Neural cell (in vitro differentiated cells): ENCODE measurements around the gene SPATS2L. TPM values are rescaled to one million over a fixed set of nuclear protein-coding genes. Genes with fewer than 3 reads are reported as not detected.

ENCODE experiments used
- H2AFZ ChIP-seq: fragments of 200-600, 300-800 bp; sonication (generic), shearing (Covaris generic); 2 replicates; pipeline ENCODE4 v1.6.0; 2014; ENCODE audit warnings: low read depth, mild to moderate bottlenecking, antibody characterized with exemption, low read length, moderate library complexity
- H3F3A ChIP-seq: fragments of 200-600 bp; shearing (Covaris generic); 2 replicates; pipeline ENCODE4 v1.6.1; 2016; ENCODE audit warnings: mild to moderate bottlenecking, moderate library complexity, mixed read lengths, antibody characterized with exemption, low read length; ENCODE audit not compliant: insufficient read depth, poor library complexity, severe bottlenecking
- H3K27ac ChIP-seq: fragments of 200-600, 300-800 bp; sonication (generic), shearing (Covaris generic); 2 replicates; pipeline ENCODE4 v1.5.1; 2014; ENCODE audit warnings: mild to moderate bottlenecking, low read length, moderate library complexity
- H3K27me3 ChIP-seq: fragments of 300-800, 200-600 bp; sonication (generic), shearing (Covaris generic); 2 replicates; pipeline ENCODE4 v1.6.0; 2014; ENCODE audit warnings: mild to moderate bottlenecking, low read depth, low read length, moderate library complexity; ENCODE audit not compliant: insufficient read depth
- H3K36me3 ChIP-seq: fragments of 300-800, 200-600 bp; sonication (generic), shearing (Covaris generic); 2 replicates; pipeline ENCODE4 v1.5.1; 2014; ENCODE audit warnings: mild to moderate bottlenecking, antibody characterized with exemption, low read length, moderate library complexity; ENCODE audit not compliant: insufficient read depth
- H3K4me2 ChIP-seq: fragments of 300-800, 200-600 bp; sonication (generic), shearing (Covaris generic); 2 replicates; pipeline ENCODE4 v1.6.0; 2014; ENCODE audit warnings: mild to moderate bottlenecking, low read length
- H3K4me3 ChIP-seq: fragments of 300-800, 200-600 bp; sonication (generic), shearing (Covaris generic); 2 replicates; pipeline ENCODE4 v1.5.1; 2014; ENCODE audit warnings: mild to moderate bottlenecking, low read length, moderate library complexity
- H3K79me2 ChIP-seq: fragments of 200-600 bp; shearing (Covaris generic); replicated peaks from 2 replicates; pipeline ENCODE4 v1.6.0; 2014; ENCODE audit warnings: mild to moderate bottlenecking, low read length, moderate library complexity; ENCODE audit not compliant: insufficient read depth
- H3K9ac ChIP-seq: fragments of 300-800, 200-600 bp; sonication (generic), shearing (Covaris generic); 2 replicates; pipeline ENCODE4 v1.6.1; 2016; ENCODE audit warnings: mild to moderate bottlenecking, low read length, mixed read lengths
- H3K9me2 ChIP-seq: fragments of 200-600 bp; shearing (Covaris generic); 2 replicates; pipeline ENCODE4 v1.6.1; 2016; ENCODE audit warnings: mild to moderate bottlenecking, low read length, mixed read lengths; ENCODE audit not compliant: insufficient read depth
- H3K9me3 ChIP-seq: fragments of 200-600, 300-800 bp; sonication (generic), shearing (Covaris generic); 2 replicates; pipeline ENCODE4 v1.6.1; 2016; ENCODE audit warnings: mild to moderate bottlenecking, mixed run types, low read length, moderate library complexity, mixed read lengths
- H4K20me1 ChIP-seq: fragments of 200-600 bp; shearing (Covaris generic); 2 replicates; pipeline ENCODE4 v1.6.1; 2016; ENCODE audit warnings: mild to moderate bottlenecking, mixed run types; ENCODE audit not compliant: insufficient read depth
- CTCF ChIP-seq: fragments of 450-650 bp; IDR thresholded peaks from 2 replicates; pipeline ENCODE4 v1.5.1; 2014; ENCODE audit warnings: antibody characterized with exemption, mild to moderate bottlenecking, moderate library complexity; ENCODE audit not compliant: poor library complexity, severe bottlenecking
- EP300 ChIP-seq: fragments of 450-650 bp; conservative IDR thresholded peaks from 2 replicates; pipeline ENCODE4 v1.6.1; 2014; ENCODE audit warnings: antibody characterized with exemption, mild to moderate bottlenecking, moderate library complexity; ENCODE audit not compliant: poor library complexity, severe bottlenecking
- EZH2 ChIP-seq: fragments of 200-600, 300-800 bp; shearing (Covaris generic), sonication (generic); IDR thresholded peaks from 2 replicates; pipeline ENCODE4 v1.6.1; 2014; ENCODE audit warnings: antibody characterized with exemption, low read length, borderline replicate concordance, mild to moderate bottlenecking; ENCODE audit not compliant: insufficient read depth, poor library complexity, severe bottlenecking
- MXI1 ChIP-seq: fragments of 450-650 bp; conservative IDR thresholded peaks from 2 replicates; pipeline ENCODE4 v1.6.1; 2014; ENCODE audit warnings: antibody characterized with exemption, mild to moderate bottlenecking; ENCODE audit not compliant: poor library complexity, severe bottlenecking
- POLR2AphosphoS5 ChIP-seq: IDR thresholded peaks from 2 replicates; pipeline ENCODE4 v1.6.1; 2012
- RAD21 ChIP-seq: fragments of 450-650 bp; conservative IDR thresholded peaks from 2 replicates; pipeline ENCODE4 v1.6.1; 2014; ENCODE audit warnings: antibody characterized with exemption, mild to moderate bottlenecking, moderate library complexity
- REST ChIP-seq: IDR thresholded peaks from 2 replicates; pipeline ENCODE4 v1.6.1; 2012; ENCODE audit warnings: borderline replicate concordance
- SMC3 ChIP-seq: fragments of 450-650 bp; conservative IDR thresholded peaks from 2 replicates; pipeline ENCODE4 v1.6.1; 2014; ENCODE audit warnings: antibody characterized with exemption, mild to moderate bottlenecking, moderate library complexity; ENCODE audit not compliant: poor library complexity
- TAF1 ChIP-seq: IDR thresholded peaks from 2 replicates; pipeline ENCODE4 v1.6.1; 2012; ENCODE audit warnings: low read depth
- polyA plus RNA-seq: library from polyadenylated mRNA; depleted of rRNA; stranded (reverse); fragments of >200 nt; gene quantifications from 2 replicates; pipeline ENCODE4 v1.2.3, GENCODE V29; 2014

The SPATS2L gene
- polyA plus RNA-seq, 1 donor from 2014 or later: 8.5 TPM

- Histone ChIP-seq H3K27me3 (no peaks in the 10 kb centered on the region), H3F3A (no peaks in the 10 kb centered on the region), H3K9ac (no peak overlapping the region), H2AFZ (no peak overlapping the region), H3K27ac (no peak overlapping the region), H3K4me2 (no peak overlapping the region), H3K79me2 (no peaks in the 10 kb centered on the region), H3K4me3 (no peak overlapping the region), H3K36me3 (no peaks in the 10 kb centered on the region), H4K20me1 (no peaks in the 10 kb centered on the region), H3K9me3 (no peaks in the 10 kb centered on the region), H3K9me2 (no peaks in the 10 kb centered on the region)
- TF ChIP-seq RAD21 (no peak), MXI1 (no peak), REST (no peak), SMC3 (no peak), EP300 (no peak), POLR2AphosphoS5 (no peak), TAF1 (no peak), CTCF (no peak), EZH2 (no peak)
Observed at GRCh38 chr2:200411831-200412230, 105.3 kb downstream of the SPATS2L start.

- H3F3A ChIP-seq: peaks cover 2% of the 10 kb centered on the region
- H3K36me3 ChIP-seq: no peaks in the 10 kb centered on the region
- no peak overlapping the region for H3K4me2 ChIP-seq
- no peaks in the 10 kb centered on the region for H3K79me2 ChIP-seq
- no peak overlapping the region for H3K4me3 ChIP-seq
- H3K9me2 ChIP-seq: no peaks in the 10 kb centered on the region
- no peak overlapping the region for H3K27ac ChIP-seq
- H2AFZ ChIP-seq: no peak overlapping the region
- TF ChIP-seq REST: no peak
- TF ChIP-seq EZH2: no peak
- TF ChIP-seq SMC3: no peak
- TF ChIP-seq CTCF: no peak
- TF ChIP-seq EP300: no peak
- no peak for TF ChIP-seq MXI1
- no peak for TF ChIP-seq POLR2AphosphoS5
- TF ChIP-seq TAF1: no peak
- no peak for TF ChIP-seq RAD21
- H3K9ac ChIP-seq: no peak overlapping the region
- H3K9me3 ChIP-seq: no peaks in the 10 kb centered on the region
- H3K27me3 ChIP-seq: no peaks in the 10 kb centered on the region
- H4K20me1 ChIP-seq: no peaks in the 10 kb centered on the region
Observed at GRCh38 chr2:200414367-200414766, 107.9 kb downstream of the SPATS2L start.
